Measurements from ENCODE around the gene SF1. TPM values are rescaled to one million over a fixed set of nuclear protein-coding genes. Genes with fewer than 3 reads are reported as not detected.
A peak's percentile ranks its signal among the peaks of the same experiment; 100 is the strongest.

SF1 gene
- total and polyA plus RNA-seq, 2 donors (not counting 3 experiments of a cell fraction or from before 2014, with no cell fraction given), result 95.0 to 342 TPM

GRCh38 chr11:64803846-64804345 is 25.6 kb upstream of the SF1 start:
- TSS peak; percentile 43 for BruUV-seq (replicated peaks)

More at GRCh38 chr11:64803846-64804345, 25.6 kb upstream of the SF1 start:
- dilution Hi-C loops (cut with MboI; ENCODE audit: extremely low pct_ligation_motif_present, low sequenced_read_pairs) (no loop called here), intact Hi-C loops (cut with micrococcal nuclease) (loop anchor here (1.0 to 2.0 kb wide), 3 partner anchors 25 to 210 kb away; partner anchors contain the start of genes ARL2, CDC42BPG and SF1)
- ChIA-PET POLR2A (no interaction called here), CTCF (interaction anchor here (0.8 to 1.9 kb wide), 4 partner anchors 10 to 84 kb away, joined by 3 to 8 read pairs (median 4); partner anchors contain the start of gene CDC42BPG)
- peak overlapping the region; percentile 82 for H3K4me2 ChIP-seq (ENCODE audit: insufficient read depth, low read length)
- peak overlapping the region; percentile 77 for H3K9ac ChIP-seq (replicated peaks; ENCODE audit: extremely low read depth, insufficient read depth, low read length)
- peak overlapping the region; percentile 75 for H3K27ac ChIP-seq (ENCODE audit: insufficient read depth, low read depth, low read length)
- H2AFZ ChIP-seq (ENCODE audit: low read depth, low read length), result peak overlapping the region; percentile 47
- H3K79me2 ChIP-seq (ENCODE audit: control insufficient read depth, insufficient read depth, low read length), result peaks cover 7% of the 10 kb centered on the region
- FAIRE-seq (peak; percentile 24), DNase-seq (ENCODE audit: low read depth, low spot score) (no peak)
- H3K27me3 ChIP-seq (ENCODE audit: control insufficient read depth in 2 of 2, insufficient read depth in 2 of 2, low read length in 2 of 2), result no peaks in the 10 kb centered on the region
- H3K4me1 ChIP-seq (ENCODE audit: control insufficient read depth, extremely low read depth, insufficient read depth, low read length), result peaks cover 36% of the 10 kb centered on the region
- H4K20me1 ChIP-seq (replicated peaks; ENCODE audit: control insufficient read depth, extremely low read depth, insufficient read depth, low read length), result no peaks in the 10 kb centered on the region
- peak overlapping the region; percentile 59 to 87 (median 70) for H3K4me3 ChIP-seq (replicated peaks in 1 of 3; ENCODE audit: insufficient read depth in 1 of 3, low read depth in 1 of 3, low read length in 3 of 3)
- H3K9me1 ChIP-seq (replicated peaks; ENCODE audit: control insufficient read depth, extremely low read depth, insufficient read depth, low read length), result no peaks in the 10 kb centered on the region
- H3K9me3 ChIP-seq (replicated peaks; ENCODE audit: control insufficient read depth, insufficient read depth, low read length), result no peaks in the 10 kb centered on the region
- TF ChIP-seq JUN (IDR thresholded peaks at IDR 0.05; ENCODE audit: borderline replicate concordance, insufficient read depth, insufficient read length, low read depth) (no peak), EZH2 (IDR thresholded peaks at IDR 0.05; ENCODE audit: borderline replicate concordance, low read depth, low read length, severe bottlenecking) (no peak), CTCF (IDR thresholded peaks at IDR 0.05; ENCODE audit: extremely low read depth in 1 of 2, insufficient read depth in 1 of 2, low read depth in 1 of 2, low read length in 2 of 2) (no peak), POLR2AphosphoS5 (IDR thresholded peaks at IDR 0.05; ENCODE audit: insufficient read depth, low read depth, low read length) (no peak), MYC (IDR thresholded peaks at IDR 0.05; ENCODE audit: low read depth, low read length) (no peak), FOS (IDR thresholded peaks at IDR 0.05; ENCODE audit: borderline replicate concordance, insufficient read depth, low read length) (no peak), GATA2 (IDR thresholded peaks at IDR 0.05; ENCODE audit: insufficient read depth, insufficient read length, low read depth, low read length) (no peak), MAX (IDR thresholded peaks at IDR 0.05; ENCODE audit: insufficient read depth, insufficient read length) (no peak), POLR2A (IDR thresholded peaks at IDR 0.05; ENCODE audit: low read depth, low read length) (no peak)
- H3K36me3 ChIP-seq (ENCODE audit: control insufficient read depth in 2 of 2, extremely low read depth in 1 of 2, insufficient read depth in 2 of 2, low read length in 2 of 2), result peaks cover 2 to 28% of the 10 kb centered on the region in 2 experiments

Data from endothelial cell of umbilical vein (primary cell).